Osteoblast (primary cell): ENCODE data around the gene HSP90B1. TPM values are rescaled to one million over a fixed set of nuclear protein-coding genes. Genes with fewer than 3 reads are reported as not detected.

Source experiments
- DNase-seq: peaks from one replicate; pipeline ENCODE4 v3.0.0; 2011; ENCODE audit warnings: low spot score, mixed read lengths; ENCODE audit not compliant: insufficient read length; ENCODE audit errors: missing footprints
- H2AFZ ChIP-seq: 2 replicates; pipeline ENCODE4 v1.6.0; 2011; ENCODE audit warnings: mild to moderate bottlenecking, low read length
- H3K27ac ChIP-seq: 2 replicates; pipeline ENCODE4 v1.5.1; 2011; ENCODE audit warnings: mild to moderate bottlenecking, low read depth, low read length, moderate library complexity
- H3K27me3 ChIP-seq: 2 replicates; pipeline ENCODE4 v1.6.0; 2012; ENCODE audit warnings: mild to moderate bottlenecking, control low read depth, inconsistent platforms, low read length, moderate library complexity; ENCODE audit not compliant: insufficient read depth
- H3K36me3 ChIP-seq: 2 replicates; pipeline ENCODE4 v1.5.1; 2011; ENCODE audit warnings: mild to moderate bottlenecking, low read length, control low read depth, moderate library complexity; ENCODE audit not compliant: insufficient read depth
- H3K4me1 ChIP-seq: 2 replicates; pipeline ENCODE4 v1.5.1; 2011; ENCODE audit warnings: mild to moderate bottlenecking, low read length, control low read depth, moderate library complexity; ENCODE audit not compliant: insufficient read depth
- H3K4me2 ChIP-seq: 2 replicates; pipeline ENCODE4 v1.6.0; 2011; ENCODE audit warnings: mild to moderate bottlenecking, low read length; ENCODE audit not compliant: insufficient read depth
- H3K4me3 ChIP-seq: fragments of 200-600 bp; sonication (generic); 3 replicates; pipeline ENCODE4 v1.5.1; 2012; ENCODE audit warnings: mild to moderate bottlenecking, low read length, inconsistent platforms; ENCODE audit not compliant: insufficient read depth
- H3K79me2 ChIP-seq: 2 replicates; pipeline ENCODE4 v1.6.0; 2012; ENCODE audit warnings: mild to moderate bottlenecking, low read length, control low read depth, inconsistent platforms; ENCODE audit not compliant: insufficient read depth
- H3K9me3 ChIP-seq: 2 replicates; pipeline ENCODE4 v1.5.1; 2011; ENCODE audit warnings: low read depth, low read length, control low read depth
- H4K20me1 ChIP-seq: 2 replicates; pipeline ENCODE4 v1.6.0; 2012; ENCODE audit warnings: mild to moderate bottlenecking, low read length, control low read depth; ENCODE audit not compliant: insufficient read depth
- total RNA-seq: library from RNA; depleted of rRNA; stranded (reverse); fragments of >200 nt; gene quantifications from 2 replicates; pipeline ENCODE4 v1.2.3, GENCODE V29; 2012
- TF ChIP-seq, protein P1 (sequence below): IDR thresholded peaks from 2 replicates; pipeline ENCODE4 v1.5.1; 2011; ENCODE audit warnings: mild to moderate bottlenecking, low read depth, low read length, moderate library complexity; ENCODE audit errors: extremely low read depth

The HSP90B1 gene
- total RNA-seq, 1 donor = 430 TPM

DNA sequence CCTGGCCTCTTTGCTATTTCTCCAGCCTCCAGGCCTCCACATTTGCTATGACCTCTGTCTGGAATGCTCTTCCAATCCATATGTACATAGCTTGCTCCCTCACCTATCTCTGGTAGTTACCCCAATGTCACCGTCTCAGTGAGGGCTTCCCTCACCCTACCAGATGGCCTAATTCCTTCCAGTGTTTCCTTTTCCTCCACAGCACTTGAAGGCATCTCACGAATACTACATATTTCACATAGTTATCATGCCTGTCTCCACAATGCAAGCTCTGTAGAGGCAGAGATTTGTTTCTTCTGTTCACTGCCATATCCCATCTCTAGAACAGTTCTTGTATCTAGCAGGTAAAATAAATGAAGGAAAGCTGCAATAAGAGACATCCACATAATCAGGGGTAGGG is 21.3 kb upstream of the HSP90B1 start:
- DNase-seq = peak; percentile 43
- TF ChIP-seq, protein P1, sequence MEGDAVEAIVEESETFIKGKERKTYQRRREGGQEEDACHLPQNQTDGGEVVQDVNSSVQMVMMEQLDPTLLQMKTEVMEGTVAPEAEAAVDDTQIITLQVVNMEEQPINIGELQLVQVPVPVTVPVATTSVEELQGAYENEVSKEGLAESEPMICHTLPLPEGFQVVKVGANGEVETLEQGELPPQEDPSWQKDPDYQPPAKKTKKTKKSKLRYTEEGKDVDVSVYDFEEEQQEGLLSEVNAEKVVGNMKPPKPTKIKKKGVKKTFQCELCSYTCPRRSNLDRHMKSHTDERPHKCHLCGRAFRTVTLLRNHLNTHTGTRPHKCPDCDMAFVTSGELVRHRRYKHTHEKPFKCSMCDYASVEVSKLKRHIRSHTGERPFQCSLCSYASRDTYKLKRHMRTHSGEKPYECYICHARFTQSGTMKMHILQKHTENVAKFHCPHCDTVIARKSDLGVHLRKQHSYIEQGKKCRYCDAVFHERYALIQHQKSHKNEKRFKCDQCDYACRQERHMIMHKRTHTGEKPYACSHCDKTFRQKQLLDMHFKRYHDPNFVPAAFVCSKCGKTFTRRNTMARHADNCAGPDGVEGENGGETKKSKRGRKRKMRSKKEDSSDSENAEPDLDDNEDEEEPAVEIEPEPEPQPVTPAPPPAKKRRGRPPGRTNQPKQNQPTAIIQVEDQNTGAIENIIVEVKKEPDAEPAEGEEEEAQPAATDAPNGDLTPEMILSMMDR = no peak
- Histone ChIP-seq H3K36me3 (no peaks in the 10 kb centered on the region), H3K79me2 (no peaks in the 10 kb centered on the region), H3K4me3 (no peak overlapping the region), H3K27me3 (no peaks in the 10 kb centered on the region), H3K4me2 (peak overlapping the region; percentile 23), H3K4me1 (peaks cover 17% of the 10 kb centered on the region), H2AFZ (no peak overlapping the region), H3K9me3 (no peaks in the 10 kb centered on the region), H3K27ac (no peak overlapping the region), H4K20me1 (no peaks in the 10 kb centered on the region)

DNA sequence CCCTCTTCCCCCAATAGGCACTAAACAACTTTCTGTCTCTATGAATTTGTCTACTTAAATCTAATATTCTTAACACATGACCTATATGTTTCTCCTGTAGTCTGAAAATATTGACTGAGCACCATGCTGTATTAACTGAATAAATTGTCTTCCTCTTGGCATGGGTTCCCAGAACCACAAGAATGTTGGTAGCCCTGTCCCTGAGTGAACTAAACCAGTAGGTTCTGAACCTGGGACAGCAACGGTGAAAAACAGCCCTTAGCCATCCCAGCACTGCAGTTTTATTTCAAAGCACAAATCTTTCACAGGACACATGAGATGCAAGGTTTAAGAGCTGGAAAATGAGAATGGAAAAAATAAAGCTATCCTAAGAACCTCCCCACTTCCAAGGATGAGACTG is 20.4 kb upstream of the HSP90B1 start:
- H3K79me2 ChIP-seq = no peaks in the 10 kb centered on the region
- H3K27ac ChIP-seq = no peak overlapping the region
- no peak for DNase-seq
- TF ChIP-seq, protein P1 = no peak
- H3K4me3 ChIP-seq = no peak overlapping the region
- no peak overlapping the region for H2AFZ ChIP-seq
- no peaks in the 10 kb centered on the region for H3K27me3 ChIP-seq
- no peaks in the 10 kb centered on the region for H3K36me3 ChIP-seq
- no peaks in the 10 kb centered on the region for H3K9me3 ChIP-seq
- peaks cover 17% of the 10 kb centered on the region for H3K4me1 ChIP-seq
- H4K20me1 ChIP-seq = no peaks in the 10 kb centered on the region
- H3K4me2 ChIP-seq = peak overlapping the region; percentile 15

DNA sequence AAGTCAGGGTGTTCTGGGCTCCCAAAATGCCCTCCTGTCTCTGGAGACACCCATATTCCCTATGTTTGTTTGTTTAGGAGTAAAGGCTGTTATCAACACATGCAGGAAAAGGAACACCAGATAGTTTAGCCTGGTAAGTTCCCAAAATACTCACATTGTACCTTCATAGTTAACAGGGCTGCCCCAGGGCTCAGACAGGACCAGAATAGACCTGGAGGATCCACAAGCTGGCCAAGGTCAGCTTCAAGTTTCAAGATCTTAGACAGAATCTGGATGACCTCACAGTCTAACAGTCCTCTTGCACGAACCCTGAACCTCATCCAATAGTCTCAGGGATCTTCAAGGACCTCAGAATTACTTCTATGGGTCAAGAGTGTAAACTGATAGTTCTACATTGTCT is 18.1 kb upstream of the HSP90B1 start:
- Histone ChIP-seq H3K4me1 (peaks cover 17% of the 10 kb centered on the region), H3K9me3 (no peaks in the 10 kb centered on the region), H3K36me3 (no peaks in the 10 kb centered on the region), H3K4me3 (no peak overlapping the region), H3K4me2 (no peak overlapping the region), H3K27ac (no peak overlapping the region), H2AFZ (no peak overlapping the region), H3K79me2 (no peaks in the 10 kb centered on the region), H4K20me1 (no peaks in the 10 kb centered on the region), H3K27me3 (no peaks in the 10 kb centered on the region)
- TF ChIP-seq, protein P1 = no peak
- no peak for DNase-seq

DNA sequence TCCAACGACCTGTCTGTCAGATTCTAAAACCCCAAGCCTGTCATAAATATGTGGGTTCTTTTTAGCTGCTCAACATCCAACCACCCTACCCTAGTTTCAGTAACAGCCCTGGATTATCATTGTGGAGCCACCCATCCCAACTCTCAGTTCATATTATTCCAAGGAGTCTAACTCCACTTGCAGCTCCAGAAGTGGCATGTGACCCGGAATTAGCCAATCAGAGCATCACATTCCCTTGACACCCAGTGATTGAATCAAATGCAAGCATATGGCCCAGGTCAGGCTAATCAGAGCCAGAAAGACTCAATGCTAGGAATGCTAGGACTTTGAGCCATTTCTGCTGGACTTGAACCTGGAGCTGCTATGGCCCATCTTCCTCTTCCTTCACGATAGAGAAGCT is 17.1 kb upstream of the HSP90B1 start:
- Histone ChIP-seq H4K20me1 (no peaks in the 10 kb centered on the region), H3K9me3 (no peaks in the 10 kb centered on the region), H3K4me2 (no peak overlapping the region), H3K79me2 (no peaks in the 10 kb centered on the region), H3K4me3 (no peak overlapping the region), H3K36me3 (no peaks in the 10 kb centered on the region), H2AFZ (no peak overlapping the region), H3K4me1 (peaks cover 17% of the 10 kb centered on the region), H3K27ac (no peak overlapping the region), H3K27me3 (no peaks in the 10 kb centered on the region)
- DNase-seq = no peak
- TF ChIP-seq, protein P1 = no peak
